ENCODE data around the gene BAZ2A.

BAZ2A gene

GRCh38 chr12:56634837-56635791 is 5.0 kb upstream of the BAZ2A start:
- DNase-seq: peak; percentile 56

GRCh38 chr12:56634242-56634836 is 4.2 kb upstream of the BAZ2A start:
- DNase-seq: no peak

GRCh38 chr12:56633468-56634241 is 3.5 kb upstream of the BAZ2A start:
- no peak for DNase-seq

- no peak for DNase-seq
These were observed 2.8 kb upstream of the BAZ2A start for GRCh38 chr12:56632701-56633467.

- peak; percentile 14 for DNase-seq
These were observed 1.9 kb upstream of the BAZ2A start for GRCh38 chr12:56631790-56632700.

- no peak for DNase-seq
These were observed 507 bp downstream of the BAZ2A start for GRCh38 chr12:56629459-56630179.

GRCh38 chr12:56628671-56629458 is 1.3 kb downstream of the BAZ2A start:
- DNase-seq: peak; percentile 23

GRCh38 chr12:56626701-56627100 is 3.4 kb downstream of the BAZ2A start:
- no peak for DNase-seq

GRCh38 chr12:56622535-56622934 is 7.6 kb downstream of the BAZ2A start:
- no peak for DNase-seq

GRCh38 chr12:56616925-56617324 is 13.2 kb downstream of the BAZ2A start:
- DNase-seq: no peak

GRCh38 chr12:56616244-56616643 is 13.9 kb downstream of the BAZ2A start:
- no peak for DNase-seq

GRCh38 chr12:56614627-56615026 is 15.5 kb downstream of the BAZ2A start:
- no peak for DNase-seq

GRCh38 chr12:56604355-56604754 is 25.8 kb downstream of the BAZ2A start:
- no peak for DNase-seq

GRCh38 chr12:56602239-56602638 is 27.9 kb downstream of the BAZ2A start:
- no peak for DNase-seq

- DNase-seq: no peak
These were observed 28.6 kb downstream of the BAZ2A start for GRCh38 chr12:56601503-56601902.

- no peak for DNase-seq
These were observed 29.4 kb downstream of the BAZ2A start for GRCh38 chr12:56600753-56601152.

GRCh38 chr12:56599797-56600196 is 30.3 kb downstream of the BAZ2A start:
- DNase-seq: no peak

GRCh38 chr12:56599041-56599440 is 31.1 kb downstream of the BAZ2A start:
- no peak for DNase-seq

GRCh38 chr12:56596815-56597214 is 33.3 kb downstream of the BAZ2A start:
- DNase-seq: no peak

Measured in GF-D8 (cell line).